GM23338 (cell line): ENCODE data around the gene EPGN. TPM values are rescaled to one million over a fixed set of nuclear protein-coding genes. Genes with fewer than 3 reads are reported as not detected.

Source experiments
- ATAC-seq: fragments of 200-7000 bp; cut with Tn5 transposase; 3 replicates; pipeline ENCODE4 v1.9.1; 2020
- DNase-seq: peaks from one replicate; pipeline ENCODE4 v3.0.0-alpha.2; 2015; ENCODE audit warnings: low spot score
- H2AFZ ChIP-seq: fragments of 200-600 bp; sonication (generic); 2 replicates; pipeline ENCODE4 v1.8.0; 2016; ENCODE audit warnings: antibody characterized with exemption, mild to moderate bottlenecking, moderate library complexity
- H3F3A ChIP-seq: fragments of 200-600 bp; sonication (generic); replicated peaks from 2 replicates; pipeline ENCODE4 v1.8.0; 2017; ENCODE audit warnings: antibody characterized with exemption, mixed run types, low read depth
- H3K27ac ChIP-seq: fragments of 200-600 bp; sonication (generic); 2 replicates; pipeline ENCODE4 v1.6.1; 2016; ENCODE audit warnings: low read depth
- H3K27me3 ChIP-seq: fragments of 200-600 bp; sonication (generic); 2 replicates; pipeline ENCODE4 v1.8.0; 2016; ENCODE audit warnings: mild to moderate bottlenecking, mixed run types, moderate library complexity; ENCODE audit not compliant: insufficient read depth
- H3K36me3 ChIP-seq: fragments of 200-600 bp; sonication (generic); 2 replicates; pipeline ENCODE4 v1.8.0; 2016; ENCODE audit warnings: mild to moderate bottlenecking; ENCODE audit not compliant: insufficient read depth
- H3K4me1 ChIP-seq: fragments of 200-600 bp; sonication (generic); 2 replicates; pipeline ENCODE4 v1.8.0; 2016; ENCODE audit warnings: mild to moderate bottlenecking, moderate library complexity; ENCODE audit not compliant: insufficient read depth
- H3K4me2 ChIP-seq: fragments of 200-600 bp; sonication (generic); 2 replicates; pipeline ENCODE4 v1.7.1; 2017; ENCODE audit warnings: mixed run types
- H3K4me3 ChIP-seq: fragments of 200-600 bp; sonication (generic); 2 replicates; pipeline ENCODE4 v1.6.1; 2016; ENCODE audit warnings: mixed run types
- H3K79me2 ChIP-seq: fragments of 200-600 bp; sonication (generic); replicated peaks from 2 replicates; pipeline ENCODE4 v1.8.0; 2017; ENCODE audit warnings: mild to moderate bottlenecking; ENCODE audit not compliant: insufficient read depth
- H3K9me2 ChIP-seq: fragments of 200-600 bp; sonication (generic); 2 replicates; pipeline ENCODE4 v1.8.0; 2017; ENCODE audit not compliant: insufficient read depth
- H4K20me1 ChIP-seq: fragments of 200-600 bp; sonication (generic); replicated peaks from 2 replicates; pipeline ENCODE4 v1.8.0; 2017; ENCODE audit warnings: mild to moderate bottlenecking; ENCODE audit not compliant: insufficient read depth
- H3K27ac Mint-ChIP-seq: 2 replicates; pipeline ENCODE4 v1.8.0; 2020; ENCODE audit warnings: inconsistent platforms, mild to moderate bottlenecking, moderate library complexity, mixed read lengths
- H3K27me3 Mint-ChIP-seq: 3 replicates; pipeline ENCODE4 v1.8.0; 2022; ENCODE audit warnings: low read depth, mild to moderate bottlenecking, moderate library complexity, mixed read lengths, inconsistent platforms; ENCODE audit not compliant: insufficient read depth, poor library complexity
- H3K36me3 Mint-ChIP-seq: 3 replicates; pipeline ENCODE4 v1.8.0; 2021; ENCODE audit warnings: low read depth, mild to moderate bottlenecking, inconsistent platforms, moderate library complexity, mixed read lengths
- H3K4me1 Mint-ChIP-seq: 3 replicates; pipeline ENCODE4 v1.8.0; 2020; ENCODE audit warnings: mild to moderate bottlenecking, inconsistent platforms, mixed read lengths
- H3K4me3 Mint-ChIP-seq: 3 replicates; pipeline ENCODE4 v1.8.0; 2021; ENCODE audit warnings: moderate library complexity, mild to moderate bottlenecking, inconsistent platforms, mixed read lengths
- H3K9me3 Mint-ChIP-seq: 3 replicates; pipeline ENCODE4 v1.8.0; 2020; ENCODE audit warnings: moderate library complexity, mild to moderate bottlenecking, inconsistent platforms, mixed read lengths
- CREB1 ChIP-seq: fragments of 250-450 bp; sonication (Bioruptor Pico); IDR thresholded peaks from 2 replicates; pipeline ENCODE4 v1.5.0; 2020; ENCODE audit warnings: low read depth, mild to moderate bottlenecking, moderate library complexity
- ETS1 ChIP-seq: IDR thresholded peaks from 2 replicates; pipeline ENCODE4 v1.6.1; 2016; ENCODE audit warnings: antibody characterized with exemption
- EZH2phosphoT487 ChIP-seq: fragments of 200-600 bp; sonication (generic); IDR thresholded peaks from one replicate; pipeline ENCODE4 v1.8.1; 2018; ENCODE audit warnings: antibody characterized with exemption; ENCODE audit not compliant: unreplicated experiment
- JUNB ChIP-seq: IDR thresholded peaks from one replicate; pipeline ENCODE4 v1.6.1; 2016; ENCODE audit warnings: antibody characterized with exemption; ENCODE audit not compliant: unreplicated experiment
- NANOG ChIP-seq: IDR thresholded peaks from 2 replicates; pipeline ENCODE4 v1.6.1; 2016; ENCODE audit warnings: antibody characterized with exemption, borderline replicate concordance
- POLR2AphosphoS5 ChIP-seq: IDR thresholded peaks from 2 replicates; pipeline ENCODE4 v1.6.1; 2016; ENCODE audit warnings: antibody characterized with exemption, low read depth
- polyA plus RNA-seq: library from polyadenylated mRNA; unstranded; fragments of >200 nt; fragmentation: Nextera tagmentation; extraction: Ambion mirVana; gene quantifications from 2 replicates; pipeline ENCODE4 v1.2.1, GENCODE V29; 2016
- total RNA-seq: library from RNA; depleted of rRNA; stranded (reverse); fragments of >200 nt; shearing (Covaris generic); gene quantifications from 2 replicates; pipeline ENCODE4 v1.2.3, GENCODE V29; 2014
- TF ChIP-seq, protein P1 (sequence below): fragments of 250-450 bp; sonication (Bioruptor Pico); IDR thresholded peaks from 2 replicates; pipeline ENCODE4 v1.5.0; 2020; ENCODE audit warnings: mild to moderate bottlenecking, moderate library complexity

EPGN gene
- total and polyA plus RNA-seq, 2 experiments from 2014 or later = not detected

- Mint-ChIP-seq H3K9me3 (no peaks in the 10 kb centered on the region), H3K27ac (peak overlapping the region; percentile 20; the same call in 1 of the 2 replicates), H3K36me3 (no peaks in the 10 kb centered on the region), H3K27me3 (no peaks in the 10 kb centered on the region), H3K4me3 (no peak overlapping the region), H3K4me1 (peaks cover 13% of the 10 kb centered on the region)
- no peak overlapping the region for H3K4me3 ChIP-seq
- no peaks in the 10 kb centered on the region for H3K27me3 ChIP-seq
- DNase-seq = peak; percentile 21
- H3K27ac ChIP-seq = no peak overlapping the region
- no peaks in the 10 kb centered on the region for H3K79me2 ChIP-seq
- H3K36me3 ChIP-seq = no peaks in the 10 kb centered on the region
- ATAC-seq = no peak
- H4K20me1 ChIP-seq = no peaks in the 10 kb centered on the region
- H3F3A ChIP-seq = no peaks in the 10 kb centered on the region
- 0 out of 2 replicates have a peak, but pooled peaks cover 10% of the 10 kb centered on the region for H3K4me1 ChIP-seq
- TF ChIP-seq EZH2phosphoT487 = no peak
- no peak for TF ChIP-seq CREB1 (CRISPR knock-in tag)
- TF ChIP-seq POLR2AphosphoS5 = no peak
- TF ChIP-seq NANOG = no peak
- TF ChIP-seq, protein P1, sequence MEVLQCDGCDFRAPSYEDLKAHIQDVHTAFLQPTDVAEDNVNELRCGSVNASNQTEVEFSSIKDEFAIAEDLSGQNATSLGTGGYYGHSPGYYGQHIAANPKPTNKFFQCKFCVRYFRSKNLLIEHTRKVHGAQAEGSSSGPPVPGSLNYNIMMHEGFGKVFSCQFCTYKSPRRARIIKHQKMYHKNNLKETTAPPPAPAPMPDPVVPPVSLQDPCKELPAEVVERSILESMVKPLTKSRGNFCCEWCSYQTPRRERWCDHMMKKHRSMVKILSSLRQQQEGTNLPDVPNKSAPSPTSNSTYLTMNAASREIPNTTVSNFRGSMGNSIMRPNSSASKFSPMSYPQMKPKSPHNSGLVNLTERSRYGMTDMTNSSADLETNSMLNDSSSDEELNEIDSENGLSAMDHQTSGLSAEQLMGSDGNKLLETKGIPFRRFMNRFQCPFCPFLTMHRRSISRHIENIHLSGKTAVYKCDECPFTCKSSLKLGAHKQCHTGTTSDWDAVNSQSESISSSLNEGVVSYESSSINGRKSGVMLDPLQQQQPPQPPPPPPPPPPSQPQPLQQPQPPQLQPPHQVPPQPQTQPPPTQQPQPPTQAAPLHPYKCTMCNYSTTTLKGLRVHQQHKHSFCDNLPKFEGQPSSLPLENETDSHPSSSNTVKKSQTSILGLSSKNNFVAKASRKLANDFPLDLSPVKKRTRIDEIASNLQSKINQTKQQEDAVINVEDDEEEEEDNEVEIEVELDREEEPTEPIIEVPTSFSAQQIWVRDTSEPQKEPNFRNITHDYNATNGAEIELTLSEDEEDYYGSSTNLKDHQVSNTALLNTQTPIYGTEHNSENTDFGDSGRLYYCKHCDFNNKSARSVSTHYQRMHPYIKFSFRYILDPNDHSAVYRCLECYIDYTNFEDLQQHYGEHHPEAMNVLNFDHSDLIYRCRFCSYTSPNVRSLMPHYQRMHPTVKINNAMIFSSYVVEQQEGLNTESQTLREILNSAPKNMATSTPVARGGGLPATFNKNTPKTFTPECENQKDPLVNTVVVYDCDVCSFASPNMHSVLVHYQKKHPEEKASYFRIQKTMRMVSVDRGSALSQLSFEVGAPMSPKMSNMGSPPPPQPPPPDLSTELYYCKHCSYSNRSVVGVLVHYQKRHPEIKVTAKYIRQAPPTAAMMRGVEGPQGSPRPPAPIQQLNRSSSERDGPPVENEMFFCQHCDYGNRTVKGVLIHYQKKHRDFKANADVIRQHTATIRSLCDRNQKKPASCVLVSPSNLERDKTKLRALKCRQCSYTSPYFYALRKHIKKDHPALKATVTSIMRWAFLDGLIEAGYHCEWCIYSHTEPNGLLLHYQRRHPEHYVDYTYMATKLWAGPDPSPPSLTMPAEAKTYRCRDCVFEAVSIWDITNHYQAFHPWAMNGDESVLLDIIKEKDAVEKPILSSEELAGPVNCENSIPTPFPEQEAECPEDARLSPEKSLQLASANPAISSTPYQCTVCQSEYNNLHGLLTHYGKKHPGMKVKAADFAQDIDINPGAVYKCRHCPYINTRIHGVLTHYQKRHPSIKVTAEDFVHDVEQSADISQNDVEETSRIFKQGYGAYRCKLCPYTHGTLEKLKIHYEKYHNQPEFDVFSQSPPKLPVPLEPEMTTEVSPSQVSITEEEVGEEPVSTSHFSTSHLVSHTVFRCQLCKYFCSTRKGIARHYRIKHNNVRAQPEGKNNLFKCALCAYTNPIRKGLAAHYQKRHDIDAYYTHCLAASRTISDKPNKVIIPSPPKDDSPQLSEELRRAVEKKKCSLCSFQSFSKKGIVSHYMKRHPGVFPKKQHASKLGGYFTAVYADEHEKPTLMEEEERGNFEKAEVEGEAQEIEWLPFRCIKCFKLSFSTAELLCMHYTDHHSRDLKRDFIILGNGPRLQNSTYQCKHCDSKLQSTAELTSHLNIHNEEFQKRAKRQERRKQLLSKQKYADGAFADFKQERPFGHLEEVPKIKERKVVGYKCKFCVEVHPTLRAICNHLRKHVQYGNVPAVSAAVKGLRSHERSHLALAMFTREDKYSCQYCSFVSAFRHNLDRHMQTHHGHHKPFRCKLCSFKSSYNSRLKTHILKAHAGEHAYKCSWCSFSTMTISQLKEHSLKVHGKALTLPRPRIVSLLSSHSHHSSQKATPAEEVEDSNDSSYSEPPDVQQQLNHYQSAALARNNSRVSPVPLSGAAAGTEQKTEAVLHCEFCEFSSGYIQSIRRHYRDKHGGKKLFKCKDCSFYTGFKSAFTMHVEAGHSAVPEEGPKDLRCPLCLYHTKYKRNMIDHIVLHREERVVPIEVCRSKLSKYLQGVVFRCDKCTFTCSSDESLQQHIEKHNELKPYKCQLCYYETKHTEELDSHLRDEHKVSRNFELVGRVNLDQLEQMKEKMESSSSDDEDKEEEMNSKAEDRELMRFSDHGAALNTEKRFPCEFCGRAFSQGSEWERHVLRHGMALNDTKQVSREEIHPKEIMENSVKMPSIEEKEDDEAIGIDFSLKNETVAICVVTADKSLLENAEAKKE (CRISPR knock-in tag) = no peak
- no peak for TF ChIP-seq JUNB
- H3K9me2 ChIP-seq = no peaks in the 10 kb centered on the region
- no peak overlapping the region for H2AFZ ChIP-seq
- H3K4me2 ChIP-seq = no peak overlapping the region
Observed at GRCh38 chr4:74316397-74316796, 8.1 kb downstream of the EPGN start.

DNA sequence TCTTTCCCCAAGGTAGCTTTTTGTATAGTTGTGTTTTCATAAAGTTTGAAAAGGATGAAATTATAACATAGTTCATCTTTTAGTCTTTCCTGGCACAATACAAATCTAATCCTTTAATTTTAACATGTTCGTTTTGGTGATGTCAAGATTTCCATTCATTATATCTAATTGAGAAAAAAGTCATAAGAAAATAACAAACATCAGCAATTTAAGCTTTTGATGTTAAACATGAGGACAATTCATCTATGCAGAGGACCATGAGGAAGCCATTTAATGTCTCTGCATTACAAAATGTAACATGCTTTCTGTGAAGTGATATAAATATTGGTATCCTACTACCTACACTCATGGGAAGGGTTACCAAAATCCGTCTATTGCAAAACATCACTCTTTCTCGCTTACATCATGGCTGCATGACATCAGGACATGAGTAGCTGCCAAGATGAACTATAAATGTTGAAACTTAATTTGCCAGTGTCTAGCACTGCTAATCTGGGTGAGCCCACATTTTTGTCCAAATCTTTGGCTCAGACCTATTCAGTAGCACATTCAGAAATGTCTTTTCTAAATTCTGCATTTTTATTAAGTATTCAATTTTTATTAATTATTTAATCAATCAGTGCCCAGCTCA lies 9.5 kb downstream of the EPGN start:
- Histone ChIP-seq H3K79me2 (no peaks in the 10 kb centered on the region), H2AFZ (no peak overlapping the region), H3K27ac (no peak overlapping the region), H3K4me2 (no peak overlapping the region), H3K27me3 (no peaks in the 10 kb centered on the region), H3F3A (no peaks in the 10 kb centered on the region), H3K4me1 (0 out of 2 replicates have a peak, but pooled peaks cover 10% of the 10 kb centered on the region), H3K9me2 (no peaks in the 10 kb centered on the region), H3K36me3 (no peaks in the 10 kb centered on the region), H4K20me1 (no peaks in the 10 kb centered on the region), H3K4me3 (no peak overlapping the region)
- no peaks in the 10 kb centered on the region for H3K27me3 Mint-ChIP-seq
- ATAC-seq (no peak), DNase-seq (no peak)
- H3K4me3 Mint-ChIP-seq = no peak overlapping the region
- H3K9me3 Mint-ChIP-seq = no peaks in the 10 kb centered on the region
- no peaks in the 10 kb centered on the region for H3K36me3 Mint-ChIP-seq
- H3K4me1 Mint-ChIP-seq = peaks cover 13% of the 10 kb centered on the region
- H3K27ac Mint-ChIP-seq = no peak overlapping the region
- TF ChIP-seq ETS1 = no peak
- no peak for TF ChIP-seq CREB1 (CRISPR knock-in tag)
- no peak for TF ChIP-seq JUNB
